Osteoblast (primary cell): ENCODE measurements around the gene MACROD2. TPM values are rescaled to one million over a fixed set of nuclear protein-coding genes. Genes with fewer than 3 reads are reported as not detected.

Experiments used
- DNase-seq: peaks from one replicate; pipeline ENCODE4 v3.0.0; 2011; ENCODE audit warnings: low spot score, mixed read lengths; ENCODE audit not compliant: insufficient read length; ENCODE audit errors: missing footprints
- H2AFZ ChIP-seq: 2 replicates; pipeline ENCODE4 v1.6.0; 2011; ENCODE audit warnings: mild to moderate bottlenecking, low read length
- H3K27ac ChIP-seq: 2 replicates; pipeline ENCODE4 v1.5.1; 2011; ENCODE audit warnings: mild to moderate bottlenecking, low read depth, low read length, moderate library complexity
- H3K27me3 ChIP-seq: 2 replicates; pipeline ENCODE4 v1.6.0; 2012; ENCODE audit warnings: mild to moderate bottlenecking, control low read depth, inconsistent platforms, low read length, moderate library complexity; ENCODE audit not compliant: insufficient read depth
- H3K36me3 ChIP-seq: 2 replicates; pipeline ENCODE4 v1.5.1; 2011; ENCODE audit warnings: mild to moderate bottlenecking, low read length, control low read depth, moderate library complexity; ENCODE audit not compliant: insufficient read depth
- H3K4me1 ChIP-seq: 2 replicates; pipeline ENCODE4 v1.5.1; 2011; ENCODE audit warnings: mild to moderate bottlenecking, low read length, control low read depth, moderate library complexity; ENCODE audit not compliant: insufficient read depth
- H3K4me2 ChIP-seq: 2 replicates; pipeline ENCODE4 v1.6.0; 2011; ENCODE audit warnings: mild to moderate bottlenecking, low read length; ENCODE audit not compliant: insufficient read depth
- H3K4me3 ChIP-seq: fragments of 200-600 bp; sonication (generic); 3 replicates; pipeline ENCODE4 v1.5.1; 2012; ENCODE audit warnings: mild to moderate bottlenecking, low read length, inconsistent platforms; ENCODE audit not compliant: insufficient read depth
- H3K79me2 ChIP-seq: 2 replicates; pipeline ENCODE4 v1.6.0; 2012; ENCODE audit warnings: mild to moderate bottlenecking, low read length, control low read depth, inconsistent platforms; ENCODE audit not compliant: insufficient read depth
- H3K9me3 ChIP-seq: 2 replicates; pipeline ENCODE4 v1.5.1; 2011; ENCODE audit warnings: low read depth, low read length, control low read depth
- H4K20me1 ChIP-seq: 2 replicates; pipeline ENCODE4 v1.6.0; 2012; ENCODE audit warnings: mild to moderate bottlenecking, low read length, control low read depth; ENCODE audit not compliant: insufficient read depth
- CTCF ChIP-seq: IDR thresholded peaks from 2 replicates; pipeline ENCODE4 v1.5.1; 2011; ENCODE audit warnings: mild to moderate bottlenecking, low read depth, low read length, moderate library complexity; ENCODE audit errors: extremely low read depth
- total RNA-seq: library from RNA; depleted of rRNA; stranded (reverse); fragments of >200 nt; gene quantifications from 2 replicates; pipeline ENCODE4 v1.2.3, GENCODE V29; 2012

The MACROD2 gene
- total RNA-seq, 1 donor: 4.0 TPM

GRCh38 chr20:16001286-16001685, 2006.0 kb downstream of the MACROD2 start:
- TF ChIP-seq CTCF: no peak
- H3K27me3 ChIP-seq: no peaks in the 10 kb centered on the region
- DNase-seq: no peak
- H3K4me3 ChIP-seq: no peak overlapping the region
- no peaks in the 10 kb centered on the region for H3K36me3 ChIP-seq
- H2AFZ ChIP-seq: no peak overlapping the region
- no peaks in the 10 kb centered on the region for H3K4me1 ChIP-seq
- no peaks in the 10 kb centered on the region for H3K79me2 ChIP-seq
- no peak overlapping the region for H3K27ac ChIP-seq
- H3K9me3 ChIP-seq: no peaks in the 10 kb centered on the region
- no peak overlapping the region for H3K4me2 ChIP-seq
- H4K20me1 ChIP-seq: no peaks in the 10 kb centered on the region

GRCh38 chr20:16003310-16003709, 2008.0 kb downstream of the MACROD2 start:
- H2AFZ ChIP-seq: no peak overlapping the region
- no peak for DNase-seq
- no peaks in the 10 kb centered on the region for H3K36me3 ChIP-seq
- no peak overlapping the region for H3K27ac ChIP-seq
- no peak overlapping the region for H3K4me3 ChIP-seq
- no peaks in the 10 kb centered on the region for H3K79me2 ChIP-seq
- no peaks in the 10 kb centered on the region for H4K20me1 ChIP-seq
- no peaks in the 10 kb centered on the region for H3K9me3 ChIP-seq
- H3K4me1 ChIP-seq: no peaks in the 10 kb centered on the region
- no peaks in the 10 kb centered on the region for H3K27me3 ChIP-seq
- TF ChIP-seq CTCF: no peak
- H3K4me2 ChIP-seq: no peak overlapping the region

GRCh38 chr20:16004108-16004854, 2009.0 kb downstream of the MACROD2 start:
- Histone ChIP-seq H3K4me1 (no peaks in the 10 kb centered on the region), H3K36me3 (no peaks in the 10 kb centered on the region), H3K4me2 (no peak overlapping the region), H3K27me3 (no peaks in the 10 kb centered on the region), H3K9me3 (no peaks in the 10 kb centered on the region), H4K20me1 (no peaks in the 10 kb centered on the region), H2AFZ (no peak overlapping the region), H3K27ac (no peak overlapping the region), H3K79me2 (no peaks in the 10 kb centered on the region), H3K4me3 (no peak overlapping the region)
- DNase-seq: no peak
- TF ChIP-seq CTCF: no peak

GRCh38 chr20:16005021-16005914, 2010.0 kb downstream of the MACROD2 start:
- DNase-seq: no peak
- Histone ChIP-seq H2AFZ (no peak overlapping the region), H3K4me2 (no peak overlapping the region), H3K4me1 (no peaks in the 10 kb centered on the region), H3K4me3 (no peak overlapping the region), H3K27me3 (no peaks in the 10 kb centered on the region), H3K9me3 (no peaks in the 10 kb centered on the region), H3K79me2 (no peaks in the 10 kb centered on the region), H3K27ac (no peak overlapping the region), H3K36me3 (no peaks in the 10 kb centered on the region), H4K20me1 (no peaks in the 10 kb centered on the region)
- no peak for TF ChIP-seq CTCF
